HepG2 (cell line): ENCODE data around the gene SSH3. TPM values are rescaled to one million over a fixed set of nuclear protein-coding genes. Genes with fewer than 3 reads are reported as not detected.

Experiments used
- DMAP1 ChIP-seq: IDR thresholded peaks from 2 replicates; pipeline ENCODE4 v1.6.1; 2016
- EP300 ChIP-seq, 3 experiments: sonication (generic) in 1 of 3; formaldehyde crosslinking in 1 of 3; IDR thresholded peaks; 2 replicates each; pipeline versions ENCODE4 v1.5.1 to v1.6.1; 2011 to 2020; ENCODE audit warnings: low read depth in 2 of 3, low read length in 2 of 3, borderline replicate concordance in 1 of 3, improper control_type of control experiment in 1 of 3, mild to moderate bottlenecking in 1 of 3, missing genetic modification reagents in 1 of 3, moderate library complexity in 1 of 3
- MED1 ChIP-seq: sonication (generic); formaldehyde crosslinking; IDR thresholded peaks from 2 replicates; pipeline ENCODE4 v1.4.0; 2020; ENCODE audit warnings: missing genetic modification reagents
- MEIS1 ChIP-seq: sonication (generic); formaldehyde crosslinking; IDR thresholded peaks from 2 replicates; pipeline ENCODE4 v1.9.0; 2021; ENCODE audit warnings: mild to moderate bottlenecking, missing genetic modification reagents, moderate library complexity, borderline replicate concordance
- MYC ChIP-seq: sonication (generic); formaldehyde crosslinking; IDR thresholded peaks from 2 replicates; pipeline ENCODE4 v1.9.0; 2021; ENCODE audit warnings: missing genetic modification reagents, borderline replicate concordance
- SMYD3 ChIP-seq: sonication (generic); formaldehyde crosslinking; IDR thresholded peaks from 2 replicates; pipeline ENCODE4 v1.8.1; 2023; ENCODE audit warnings: mild to moderate bottlenecking, missing genetic modification reagents
- TCF7L2 ChIP-seq: IDR thresholded peaks from 2 replicates; pipeline ENCODE4 v1.6.1; 2011; ENCODE audit warnings: mild to moderate bottlenecking, low read depth, low read length, moderate library complexity
- TP53 ChIP-seq: sonication (generic); formaldehyde crosslinking; conservative IDR thresholded peaks from 2 replicates; pipeline ENCODE4 v1.4.0; 2020; ENCODE audit warnings: missing genetic modification reagents
- ZNF12 ChIP-seq: sonication (generic); formaldehyde crosslinking; IDR thresholded peaks from 2 replicates; pipeline ENCODE4 v1.5.0; 2020; ENCODE audit warnings: missing genetic modification reagents
- ZNF121 ChIP-seq: sonication (generic); formaldehyde crosslinking; IDR thresholded peaks from 2 replicates; pipeline ENCODE4 v1.5.0; 2020; ENCODE audit warnings: mild to moderate bottlenecking, missing genetic modification reagents
- ZNF34 ChIP-seq: sonication (generic); formaldehyde crosslinking; IDR thresholded peaks from 2 replicates; pipeline ENCODE4 v1.4.0; 2020; ENCODE audit warnings: mild to moderate bottlenecking, missing genetic modification reagents, borderline replicate concordance
- ZNF546 ChIP-seq: sonication (generic); formaldehyde crosslinking; conservative IDR thresholded peaks from 2 replicates; pipeline ENCODE4 v1.8.1; 2023; ENCODE audit warnings: mild to moderate bottlenecking, missing genetic modification reagents
- ZNF766 ChIP-seq: sonication (generic); formaldehyde crosslinking; IDR thresholded peaks from 2 replicates; pipeline ENCODE4 v1.5.0; 2020; ENCODE audit warnings: missing genetic modification reagents, borderline replicate concordance
- ZNF780A ChIP-seq: sonication (generic); formaldehyde crosslinking; IDR thresholded peaks from 2 replicates; pipeline ENCODE4 v1.8.0; 2022; ENCODE audit warnings: mild to moderate bottlenecking, missing genetic modification reagents, moderate library complexity
- polyA plus RNA-seq, 8 experiments: library from polyadenylated mRNA; depleted of rRNA in 3 of 8; stranded (reverse) in 7 of 8; unstranded in 1 of 8; fragments of >200 nt; fragmentation: Illumina TruSeq in 4 of 8; extraction: Trizol in 4 of 8; gene quantifications; 2 replicates each; pipeline versions ENCODE4 v1.2.1 to v1.2.3, GENCODE V29; 2011 to 2016; ENCODE audit warnings: low read depth in 4 of 8, missing spikeins in 1 of 8, mixed read lengths in 1 of 8; ENCODE audit not compliant: insufficient read depth in 1 of 8
- total RNA-seq, 5 experiments: library from RNA; depleted of rRNA; stranded (reverse); fragments of >200 nt; fragmentation: Illumina TruSeq; extraction: Trizol; gene quantifications; 2 replicates each; pipeline ENCODE4 v1.2.3, GENCODE V29; 2016; ENCODE audit warnings: low read depth in 1 of 5
- TF ChIP-seq, protein P1 (sequence below): sonication (generic); formaldehyde crosslinking; IDR thresholded peaks from 2 replicates; pipeline ENCODE4 v1.5.0; 2020; ENCODE audit warnings: missing genetic modification reagents
- TF ChIP-seq, protein P2 (sequence below): sonication (generic); formaldehyde crosslinking; IDR thresholded peaks from 2 replicates; pipeline ENCODE4 v1.9.0; 2022; ENCODE audit warnings: missing genetic modification reagents, mild to moderate bottlenecking, borderline replicate concordance
- TF ChIP-seq, protein P3 (sequence below): sonication (generic); formaldehyde crosslinking; IDR thresholded peaks from 2 replicates; pipeline ENCODE4 v1.4.0; 2020; ENCODE audit warnings: missing genetic modification reagents, borderline replicate concordance
- TF ChIP-seq, protein P4 (sequence below): sonication (generic); formaldehyde crosslinking; IDR thresholded peaks from 2 replicates; pipeline ENCODE4 v1.5.0; 2020; ENCODE audit warnings: mild to moderate bottlenecking, low read depth, missing genetic modification reagents, borderline replicate concordance
- TF ChIP-seq, protein P5 (sequence below): sonication (generic); formaldehyde crosslinking; IDR thresholded peaks from 2 replicates; pipeline ENCODE4 v1.4.0; 2020; ENCODE audit warnings: low read depth, mild to moderate bottlenecking, missing genetic modification reagents

Gene SSH3
- total and polyA plus RNA-seq, 2 of the 13 experiments (the other 11 are each of a cell fraction or from before 2014, with no cell fraction given): 12.4 to 18.8 TPM

DNA sequence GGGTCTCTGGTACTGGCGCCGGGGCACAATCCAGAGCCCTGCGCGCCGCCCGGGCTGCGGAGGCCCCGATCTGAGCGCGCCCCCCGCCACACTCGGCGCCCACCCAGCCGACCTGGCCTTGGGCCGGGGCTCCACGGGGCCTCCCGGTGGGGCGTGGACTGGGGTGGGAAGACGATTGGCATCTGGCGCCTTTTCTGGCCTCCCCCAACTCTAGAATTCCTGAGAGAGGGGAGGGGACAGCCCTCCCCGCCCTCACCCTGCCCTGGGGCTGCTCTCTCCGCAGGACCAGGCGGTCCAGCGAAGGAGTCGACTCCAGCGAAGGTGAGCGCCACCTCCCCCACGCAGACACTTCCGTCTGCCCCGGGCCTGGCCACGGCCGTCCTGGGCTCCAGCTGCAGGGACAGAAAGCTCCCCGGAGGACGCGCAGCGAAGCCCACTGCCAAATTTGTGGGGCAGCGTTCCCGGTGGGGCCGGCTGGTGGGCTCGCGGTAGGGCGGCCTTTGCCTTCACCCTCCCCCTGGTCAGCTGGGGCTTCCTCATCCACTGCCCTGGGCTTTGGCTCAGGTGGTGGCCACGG lies 593 bp downstream of the SSH3 start (continued):
- TF ChIP-seq, protein P1, sequence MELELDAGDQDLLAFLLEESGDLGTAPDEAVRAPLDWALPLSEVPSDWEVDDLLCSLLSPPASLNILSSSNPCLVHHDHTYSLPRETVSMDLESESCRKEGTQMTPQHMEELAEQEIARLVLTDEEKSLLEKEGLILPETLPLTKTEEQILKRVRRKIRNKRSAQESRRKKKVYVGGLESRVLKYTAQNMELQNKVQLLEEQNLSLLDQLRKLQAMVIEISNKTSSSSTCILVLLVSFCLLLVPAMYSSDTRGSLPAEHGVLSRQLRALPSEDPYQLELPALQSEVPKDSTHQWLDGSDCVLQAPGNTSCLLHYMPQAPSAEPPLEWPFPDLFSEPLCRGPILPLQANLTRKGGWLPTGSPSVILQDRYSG (CRISPR knock-in tag): no peak; the same call in 1 of the 2 replicates
- TF ChIP-seq, protein P2, sequence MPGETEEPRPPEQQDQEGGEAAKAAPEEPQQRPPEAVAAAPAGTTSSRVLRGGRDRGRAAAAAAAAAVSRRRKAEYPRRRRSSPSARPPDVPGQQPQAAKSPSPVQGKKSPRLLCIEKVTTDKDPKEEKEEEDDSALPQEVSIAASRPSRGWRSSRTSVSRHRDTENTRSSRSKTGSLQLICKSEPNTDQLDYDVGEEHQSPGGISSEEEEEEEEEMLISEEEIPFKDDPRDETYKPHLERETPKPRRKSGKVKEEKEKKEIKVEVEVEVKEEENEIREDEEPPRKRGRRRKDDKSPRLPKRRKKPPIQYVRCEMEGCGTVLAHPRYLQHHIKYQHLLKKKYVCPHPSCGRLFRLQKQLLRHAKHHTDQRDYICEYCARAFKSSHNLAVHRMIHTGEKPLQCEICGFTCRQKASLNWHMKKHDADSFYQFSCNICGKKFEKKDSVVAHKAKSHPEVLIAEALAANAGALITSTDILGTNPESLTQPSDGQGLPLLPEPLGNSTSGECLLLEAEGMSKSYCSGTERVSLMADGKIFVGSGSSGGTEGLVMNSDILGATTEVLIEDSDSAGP (CRISPR knock-in tag): peak; percentile 19
- no peak for TF ChIP-seq ZNF121 (CRISPR knock-in tag)
- TF ChIP-seq, protein P3, sequence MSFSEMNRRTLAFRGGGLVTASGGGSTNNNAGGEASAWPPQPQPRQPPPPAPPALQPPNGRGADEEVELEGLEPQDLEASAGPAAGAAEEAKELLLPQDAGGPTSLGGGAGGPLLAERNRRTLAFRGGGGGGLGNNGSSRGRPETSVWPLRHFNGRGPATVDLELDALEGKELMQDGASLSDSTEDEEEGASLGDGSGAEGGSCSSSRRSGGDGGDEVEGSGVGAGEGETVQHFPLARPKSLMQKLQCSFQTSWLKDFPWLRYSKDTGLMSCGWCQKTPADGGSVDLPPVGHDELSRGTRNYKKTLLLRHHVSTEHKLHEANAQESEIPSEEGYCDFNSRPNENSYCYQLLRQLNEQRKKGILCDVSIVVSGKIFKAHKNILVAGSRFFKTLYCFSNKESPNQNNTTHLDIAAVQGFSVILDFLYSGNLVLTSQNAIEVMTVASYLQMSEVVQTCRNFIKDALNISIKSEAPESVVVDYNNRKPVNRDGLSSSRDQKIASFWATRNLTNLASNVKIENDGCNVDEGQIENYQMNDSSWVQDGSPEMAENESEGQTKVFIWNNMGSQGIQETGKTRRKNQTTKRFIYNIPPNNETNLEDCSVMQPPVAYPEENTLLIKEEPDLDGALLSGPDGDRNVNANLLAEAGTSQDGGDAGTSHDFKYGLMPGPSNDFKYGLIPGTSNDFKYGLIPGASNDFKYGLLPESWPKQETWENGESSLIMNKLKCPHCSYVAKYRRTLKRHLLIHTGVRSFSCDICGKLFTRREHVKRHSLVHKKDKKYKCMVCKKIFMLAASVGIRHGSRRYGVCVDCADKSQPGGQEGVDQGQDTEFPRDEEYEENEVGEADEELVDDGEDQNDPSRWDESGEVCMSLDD (CRISPR knock-in tag): no peak
- TF ChIP-seq SMYD3 (CRISPR knock-in tag): no peak
- TF ChIP-seq TCF7L2: no peak
- peak; percentile 10; the same call in 1 of the 2 replicates for TF ChIP-seq MED1 (CRISPR knock-in tag)
- TF ChIP-seq ZNF546 (CRISPR knock-in tag): peak; percentile 100
- TF ChIP-seq, protein P4, sequence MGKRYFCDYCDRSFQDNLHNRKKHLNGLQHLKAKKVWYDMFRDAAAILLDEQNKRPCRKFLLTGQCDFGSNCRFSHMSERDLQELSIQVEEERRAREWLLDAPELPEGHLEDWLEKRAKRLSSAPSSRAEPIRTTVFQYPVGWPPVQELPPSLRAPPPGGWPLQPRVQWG (CRISPR knock-in tag): no peak
- no peak for TF ChIP-seq ZNF766
- no peak for TF ChIP-seq TP53
- TF ChIP-seq, protein P5, sequence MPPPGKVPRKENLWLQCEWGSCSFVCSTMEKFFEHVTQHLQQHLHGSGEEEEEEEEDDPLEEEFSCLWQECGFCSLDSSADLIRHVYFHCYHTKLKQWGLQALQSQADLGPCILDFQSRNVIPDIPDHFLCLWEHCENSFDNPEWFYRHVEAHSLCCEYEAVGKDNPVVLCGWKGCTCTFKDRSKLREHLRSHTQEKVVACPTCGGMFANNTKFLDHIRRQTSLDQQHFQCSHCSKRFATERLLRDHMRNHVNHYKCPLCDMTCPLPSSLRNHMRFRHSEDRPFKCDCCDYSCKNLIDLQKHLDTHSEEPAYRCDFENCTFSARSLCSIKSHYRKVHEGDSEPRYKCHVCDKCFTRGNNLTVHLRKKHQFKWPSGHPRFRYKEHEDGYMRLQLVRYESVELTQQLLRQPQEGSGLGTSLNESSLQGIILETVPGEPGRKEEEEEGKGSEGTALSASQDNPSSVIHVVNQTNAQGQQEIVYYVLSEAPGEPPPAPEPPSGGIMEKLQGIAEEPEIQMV (CRISPR knock-in tag): no peak
- 0 out of 2 replicates have a peak, but pooled peaks have one; percentile 37 for TF ChIP-seq DMAP1 (CRISPR knock-in tag)
- no peak for TF ChIP-seq EP300 (IDR thresholded peaks at IDR 0.05; ENCODE audit: low read depth in 2 of 2, low read length in 2 of 2)
- TF ChIP-seq EP300 (CRISPR knock-in tag; IDR thresholded peaks at IDR 0.05; ENCODE audit: borderline replicate concordance): no peak
- TF ChIP-seq ZNF12 (CRISPR knock-in tag): no peak
- TF ChIP-seq MYC (CRISPR knock-in tag): no peak
- TF ChIP-seq ZNF780A (CRISPR knock-in tag): no peak
- TF ChIP-seq ZNF34 (CRISPR knock-in tag): no peak
- no peak for TF ChIP-seq MEIS1 (CRISPR knock-in tag)
